ENCODE measurements around the gene ADAMTS17. TPM values are rescaled to one million over a fixed set of nuclear protein-coding genes. Genes with fewer than 3 reads are reported as not detected.

ADAMTS17 gene
- total RNA-seq, 1 donor from 2014 or later: 2.3 TPM

DNA sequence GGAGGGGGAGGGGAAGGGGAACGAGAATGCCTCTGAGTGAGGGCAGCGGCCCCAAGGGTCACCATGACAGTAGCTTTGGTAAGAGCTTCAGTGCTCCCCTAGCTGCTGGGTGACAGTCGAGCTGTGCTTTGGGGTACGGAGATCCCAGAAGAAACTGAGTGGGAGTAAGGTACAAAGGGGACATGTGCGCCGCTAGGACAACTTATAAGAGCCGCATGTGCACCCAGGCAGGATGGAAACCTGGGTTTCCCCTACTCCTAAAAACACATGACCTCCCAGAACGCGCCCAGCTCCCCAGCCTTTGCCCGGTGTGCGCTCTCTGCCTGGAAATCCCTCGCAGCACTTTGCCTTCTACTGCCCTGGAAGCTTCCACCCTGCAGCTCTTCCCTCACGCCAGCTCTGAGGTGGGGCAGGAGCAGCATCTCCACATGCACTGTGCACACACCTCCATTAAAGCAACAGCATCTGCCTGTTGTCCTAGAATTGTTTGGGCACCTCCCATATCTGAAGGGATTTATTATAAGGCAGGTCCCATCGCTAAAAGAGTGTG lies 232.2 kb downstream of the ADAMTS17 start:
- Histone ChIP-seq H3K4me3 (ENCODE audit: low read depth, low read length) (no peak overlapping the region), H3K36me3 (ENCODE audit: control insufficient read depth, insufficient read depth, low read length) (no peaks in the 10 kb centered on the region), H3K27me3 (ENCODE audit: control insufficient read depth, insufficient read depth, low read length) (no peaks in the 10 kb centered on the region)
- no peak for TF ChIP-seq CTCF (IDR thresholded peaks at IDR 0.05; ENCODE audit: insufficient read depth, low read length, poor library complexity, severe bottlenecking)
- no peak for DNase-seq (ENCODE audit: low read depth)

DNA sequence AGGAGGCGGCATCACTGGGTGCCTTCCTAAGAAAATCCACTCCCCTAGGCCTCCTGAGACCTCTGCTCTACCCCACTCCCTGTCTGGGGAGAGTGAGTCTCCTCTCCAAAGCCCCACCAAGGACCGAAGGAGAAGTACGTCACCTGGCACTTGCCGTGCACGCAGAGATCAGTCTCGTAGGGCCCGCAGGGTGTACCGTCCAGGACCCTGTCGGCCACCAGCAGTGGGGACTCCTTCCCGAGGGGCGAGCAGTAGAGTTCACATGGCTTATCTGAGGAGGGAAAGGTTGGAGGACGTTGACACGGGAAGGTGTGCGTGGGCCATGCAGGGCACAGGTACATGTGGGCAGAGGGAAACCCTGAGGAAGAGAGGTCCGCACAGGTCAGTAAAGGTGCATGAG lies 232.9 kb downstream of the ADAMTS17 start:
- DNase-seq (ENCODE audit: low read depth): no peak
- no peaks in the 10 kb centered on the region for H3K36me3 ChIP-seq (ENCODE audit: control insufficient read depth, insufficient read depth, low read length)
- no peaks in the 10 kb centered on the region for H3K27me3 ChIP-seq (ENCODE audit: control insufficient read depth, insufficient read depth, low read length)
- no peak overlapping the region for H3K4me3 ChIP-seq (ENCODE audit: low read depth, low read length)
- no peak for TF ChIP-seq CTCF (IDR thresholded peaks at IDR 0.05; ENCODE audit: insufficient read depth, low read length, poor library complexity, severe bottlenecking)

DNA sequence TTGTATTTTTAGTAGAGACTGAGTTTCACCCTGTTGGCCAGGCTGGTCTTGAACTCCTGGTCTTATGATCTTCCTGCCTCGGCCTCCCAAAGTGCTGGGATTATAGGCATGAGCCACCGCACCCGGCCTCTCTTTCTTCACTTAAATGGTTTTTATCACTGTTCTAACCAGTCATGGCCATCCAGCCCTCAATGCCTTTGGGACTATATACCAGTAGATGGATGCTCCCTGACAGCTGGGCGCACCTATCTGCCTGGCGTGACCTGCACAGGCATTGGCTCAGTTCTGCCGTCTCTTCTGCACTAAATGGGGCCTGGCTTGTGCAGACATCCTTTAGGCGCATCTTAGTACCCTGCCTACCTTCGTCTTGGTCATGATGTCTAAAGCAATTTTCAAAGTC lies 233.4 kb downstream of the ADAMTS17 start:
- no peaks in the 10 kb centered on the region for H3K36me3 ChIP-seq (ENCODE audit: control insufficient read depth, insufficient read depth, low read length)
- no peak for DNase-seq (ENCODE audit: low read depth)
- no peak for TF ChIP-seq CTCF (IDR thresholded peaks at IDR 0.05; ENCODE audit: insufficient read depth, low read length, poor library complexity, severe bottlenecking)
- H3K27me3 ChIP-seq (ENCODE audit: control insufficient read depth, insufficient read depth, low read length): no peaks in the 10 kb centered on the region
- H3K4me3 ChIP-seq (ENCODE audit: low read depth, low read length): no peak overlapping the region

GRCh38 chr15:100107606-100108225 lies 234.1 kb downstream of the ADAMTS17 start:
- TF ChIP-seq CTCF (IDR thresholded peaks at IDR 0.05; ENCODE audit: insufficient read depth, low read length, poor library complexity, severe bottlenecking): no peak
- DNase-seq (ENCODE audit: low read depth): no peak
- no peak overlapping the region for H3K4me3 ChIP-seq (ENCODE audit: low read depth, low read length)
- no peaks in the 10 kb centered on the region for H3K36me3 ChIP-seq (ENCODE audit: control insufficient read depth, insufficient read depth, low read length)
- no peaks in the 10 kb centered on the region for H3K27me3 ChIP-seq (ENCODE audit: control insufficient read depth, insufficient read depth, low read length)

DNA sequence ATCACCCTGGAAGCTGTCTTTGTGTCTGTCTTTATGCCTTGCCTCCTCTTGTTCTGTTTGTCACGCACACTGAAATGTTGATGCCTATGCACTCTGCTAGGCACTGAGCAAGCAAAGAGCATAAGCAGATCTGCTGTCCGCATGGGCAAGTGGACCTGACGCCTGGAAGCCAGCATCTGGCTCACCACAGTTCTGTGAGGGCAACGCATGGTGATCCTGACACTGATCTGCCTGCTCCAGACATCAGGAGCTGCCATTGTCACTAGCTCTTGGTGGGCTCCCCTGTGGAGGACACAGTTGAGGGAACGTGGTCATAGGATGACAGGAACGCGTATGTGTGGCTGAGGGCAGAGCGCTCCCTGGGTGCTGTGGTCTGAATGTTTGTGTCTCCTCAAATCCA lies 234.6 kb downstream of the ADAMTS17 start:
- no peak for TF ChIP-seq CTCF (IDR thresholded peaks at IDR 0.05; ENCODE audit: insufficient read depth, low read length, poor library complexity, severe bottlenecking)
- Histone ChIP-seq H3K4me3 (ENCODE audit: low read depth, low read length) (no peak overlapping the region), H3K36me3 (ENCODE audit: control insufficient read depth, insufficient read depth, low read length) (no peaks in the 10 kb centered on the region), H3K27me3 (ENCODE audit: control insufficient read depth, insufficient read depth, low read length) (no peaks in the 10 kb centered on the region)
- no peak for DNase-seq (ENCODE audit: low read depth)

- H3K4me3 ChIP-seq (ENCODE audit: low read depth, low read length): no peak overlapping the region
- DNase-seq (ENCODE audit: low read depth): no peak
- H3K27me3 ChIP-seq (ENCODE audit: control insufficient read depth, insufficient read depth, low read length): no peaks in the 10 kb centered on the region
- TF ChIP-seq CTCF (IDR thresholded peaks at IDR 0.05; ENCODE audit: insufficient read depth, low read length, poor library complexity, severe bottlenecking): no peak
- no peaks in the 10 kb centered on the region for H3K36me3 ChIP-seq (ENCODE audit: control insufficient read depth, insufficient read depth, low read length)
Observed at GRCh38 chr15:100106732-100107131, 235.0 kb downstream of the ADAMTS17 start.
